Measurements from ENCODE around the gene SHC4. TPM values are rescaled to one million over a fixed set of nuclear protein-coding genes. Genes with fewer than 3 reads are reported as not detected.

Gene SHC4
- total and polyA plus RNA-seq, 2 of the 8 experiments (the other 6 are each of a cell fraction or from before 2014, with no cell fraction given), result 0.15 to 0.30 TPM

DNA sequence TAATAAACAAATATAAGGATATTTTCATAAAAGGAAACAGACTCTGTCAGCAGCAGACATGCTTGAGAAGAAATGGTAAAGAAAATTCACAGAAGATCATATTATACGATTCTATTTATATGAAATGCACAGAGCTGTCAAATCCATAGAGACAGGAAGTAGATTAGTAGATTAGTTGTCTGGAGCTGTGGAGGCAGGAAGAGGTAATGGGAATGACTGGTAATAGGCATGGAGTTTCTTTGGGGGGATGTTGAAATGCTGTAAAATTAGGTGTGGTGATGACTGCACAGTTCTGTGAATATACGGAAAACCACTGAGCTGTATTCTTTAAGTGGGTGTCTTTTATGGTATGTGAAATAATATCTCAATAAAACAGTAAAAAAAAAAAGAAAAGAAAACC is 188.2 kb downstream of the SHC4 start:
- POLR2A ChIA-PET (ENCODE audit: partially characterized antibody), result no interaction called here
- no peak overlapping the region for H3K27ac ChIP-seq (ENCODE audit: low read depth, low read length)
- no peak overlapping the region for H4K5ac ChIP-seq (ENCODE audit: insufficient read length, low read depth, low read length)
- H3K79me2 ChIP-seq (ENCODE audit: control insufficient read depth in 1 of 2, insufficient read depth in 2 of 2, low read length in 2 of 2), result no peaks in the 10 kb centered on the region
- H3K79me1 ChIP-seq (ENCODE audit: low read depth, low read length), result no peaks in the 10 kb centered on the region
- H2BK120ac ChIP-seq (replicated peaks; ENCODE audit: low read depth, low read length), result no peak overlapping the region
- H3K9me3 ChIP-seq (ENCODE audit: insufficient read depth in 2 of 2, low read depth in 1 of 2, low read length in 1 of 2), result no peaks in the 10 kb centered on the region
- H2BK15ac ChIP-seq (ENCODE audit: low read length), result no peak overlapping the region
- CTCF ChIA-PET (ENCODE audit: partially characterized antibody), result interaction anchor here (0.7 kb wide), 1 partner anchor 402 kb away, joined by 3 read pairs; no protein-coding TSS in a partner anchor
- no peaks in the 10 kb centered on the region for H4K20me1 ChIP-seq (replicated peaks in 1 of 2; ENCODE audit: control insufficient read depth in 1 of 2, insufficient read depth in 2 of 2, low read length in 2 of 2)
- H3K18ac ChIP-seq (ENCODE audit: extremely low read depth, low read length), result no peak overlapping the region
- peaks cover 0 to under 1% (median 0%) of the 10 kb centered on the region in 4 experiments; a peak in 1 of 7 replicates for H3K27me3 ChIP-seq (replicated peaks in 1 of 4; ENCODE audit: control insufficient read depth in 3 of 4, extremely low read depth in 1 of 4, insufficient read depth in 3 of 4, low read length in 3 of 4)
- FAIRE-seq, result no peak
- no peak overlapping the region for H4K8ac ChIP-seq (ENCODE audit: extremely low read depth, insufficient read depth, low read length)
- no peak overlapping the region for H3K4me2 ChIP-seq (ENCODE audit: insufficient read depth in 1 of 2, low read depth in 2 of 2, low read length in 2 of 2)
- H2BK12ac ChIP-seq (ENCODE audit: low read depth, low read length), result no peak overlapping the region
- no peak overlapping the region for H3K14ac ChIP-seq (ENCODE audit: insufficient read length)
- no peak overlapping the region for H2BK5ac ChIP-seq (ENCODE audit: low read depth, low read length)
- H2AFZ ChIP-seq (ENCODE audit: low read length), result no peak overlapping the region
- WGBS, 2 experiments (ENCODE audit: extremely low coverage in 1 of 2, insufficient coverage in 1 of 2, insufficient read length in 1 of 2, insufficient replicate concordance in 2 of 2, low coverage in 1 of 2, low lambda C conversion rate in 2 of 2, missing lambda C conversion rate in 1 of 2), result 96% methylated on average over 2 of the region's 2 CpGs; no CpG with 5 or more reads in 1 of the 2 experiments
- H2AK5ac ChIP-seq (ENCODE audit: low read depth, low read length), result no peak overlapping the region
- no peak overlapping the region for H3K4me3 ChIP-seq (ENCODE audit: extremely low read depth in 1 of 4, insufficient read depth in 2 of 4, low read depth in 3 of 4, low read length in 4 of 4)
- no peak overlapping the region for H3K56ac ChIP-seq (replicated peaks; ENCODE audit: insufficient read length, low read depth, low read length)
- no peak overlapping the region for H3K4ac ChIP-seq (replicated peaks; ENCODE audit: insufficient read length, low read depth, low read length)
- H2BK20ac ChIP-seq (ENCODE audit: low read length), result no peak overlapping the region
- no peak overlapping the region for H4K91ac ChIP-seq (replicated peaks; ENCODE audit: insufficient read length, low read length)
- no peak for DNase-seq (ENCODE audit: low read depth in 1 of 2, low spot score in 2 of 2)
- H3K36me3 ChIP-seq (ENCODE audit: control insufficient read depth in 2 of 4, insufficient read depth in 4 of 4, low read length in 3 of 4), result peaks cover 0 to 19% (median 2%) of the 10 kb centered on the region in 4 experiments; a peak in 3 of 8 replicates
- no peak overlapping the region for H3K23ac ChIP-seq (ENCODE audit: insufficient read length)
- H3K4me1 ChIP-seq (replicated peaks in 1 of 4; ENCODE audit: control insufficient read depth in 3 of 4, insufficient read depth in 4 of 4, low read length in 3 of 4), result no peaks in the 10 kb centered on the region
- H3K9ac ChIP-seq (replicated peaks in 1 of 4; ENCODE audit: extremely low read depth in 1 of 4, low read depth in 3 of 4, low read length in 3 of 4), result no peak overlapping the region
- no peaks in the 10 kb centered on the region; the same call in 1 of the 2 replicates for H3K23me2 ChIP-seq (ENCODE audit: low read depth, low read length)
- no peak for TF ChIP-seq FOSL1 (IDR thresholded peaks at IDR 0.05; ENCODE audit: insufficient read depth, low read depth, low read length)
